Measurements from ENCODE around the gene KRT33B. TPM values are rescaled to one million over a fixed set of nuclear protein-coding genes. Genes with fewer than 3 reads are reported as not detected.
"Not testable (repeated sequence)": the region's sequence is repeated elsewhere in the genome, so short reads cannot be mapped to it uniquely, and the experiment has no call there.

Gene KRT33B
- polyA plus RNA-seq, 12 donors = 0.13 to 0.15 (median 0.14) TPM; not detected in 9

GRCh38 chr17:41393826-41394225 is 24.2 kb upstream of the KRT33B start:
- DNase-seq = no peak

- no peak for DNase-seq
Observed at GRCh38 chr17:41393294-41393693, 23.7 kb upstream of the KRT33B start.

DNA sequence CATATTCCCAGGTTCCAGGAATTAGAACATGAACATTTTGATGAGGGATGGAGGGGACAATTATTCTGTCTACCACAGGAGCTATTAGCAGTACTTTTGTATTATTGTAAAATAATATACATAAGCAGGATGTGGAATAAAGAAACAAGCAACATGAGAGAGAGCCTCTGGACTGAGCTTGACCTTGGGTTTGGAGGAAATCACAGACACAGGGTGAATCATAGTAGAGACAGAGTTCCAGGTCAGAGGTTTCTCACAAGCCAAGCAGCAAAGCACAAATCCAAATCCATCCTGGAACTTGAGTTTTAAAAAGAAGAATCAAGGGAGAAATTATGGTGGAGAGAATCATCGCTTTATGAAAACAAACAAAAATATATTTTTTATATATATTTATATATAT is 22.7 kb upstream of the KRT33B start:
- DNase-seq = no peak

DNA sequence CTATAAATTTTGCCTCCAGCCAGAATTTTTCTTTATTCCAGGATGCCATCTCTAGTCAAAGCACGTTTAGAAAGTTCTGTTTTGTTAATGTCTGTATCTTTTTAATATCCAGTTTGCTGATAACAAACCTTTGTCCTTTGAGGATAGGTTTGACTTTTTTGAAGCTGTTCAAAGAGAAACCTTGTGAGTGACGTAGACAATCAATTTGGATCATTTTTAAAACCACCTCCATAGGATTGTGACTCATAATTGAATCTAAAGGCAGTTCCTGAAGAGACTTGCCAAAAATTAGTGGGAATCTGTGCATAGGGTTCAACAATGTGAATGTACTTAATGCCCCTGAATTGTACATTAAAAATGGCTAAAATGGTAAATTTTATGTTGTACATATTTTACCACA is 21.9 kb upstream of the KRT33B start:
- no peak for DNase-seq

GRCh38 chr17:41390411-41390938 is 20.9 kb upstream of the KRT33B start:
- DNase-seq = no peak

DNA sequence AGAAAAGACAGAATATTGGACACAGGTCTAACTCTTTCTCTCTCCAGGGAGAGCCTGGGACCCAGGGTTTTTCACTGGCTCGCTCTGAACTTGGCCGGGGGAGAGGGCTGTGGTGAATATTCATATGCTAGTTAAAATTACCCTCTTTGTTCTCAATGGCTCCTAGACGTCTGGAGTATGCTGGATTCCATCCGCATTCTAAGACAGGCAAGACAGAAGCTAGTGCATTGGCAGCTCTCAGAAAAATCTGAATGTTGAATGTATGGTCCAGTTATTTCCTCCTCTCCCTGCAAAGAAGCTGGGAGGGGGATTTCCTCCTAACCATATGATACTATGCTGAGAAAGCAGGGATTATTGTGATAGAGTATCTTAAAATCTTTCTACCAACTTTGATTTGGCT is 18.1 kb upstream of the KRT33B start:
- no peak for DNase-seq

DNA sequence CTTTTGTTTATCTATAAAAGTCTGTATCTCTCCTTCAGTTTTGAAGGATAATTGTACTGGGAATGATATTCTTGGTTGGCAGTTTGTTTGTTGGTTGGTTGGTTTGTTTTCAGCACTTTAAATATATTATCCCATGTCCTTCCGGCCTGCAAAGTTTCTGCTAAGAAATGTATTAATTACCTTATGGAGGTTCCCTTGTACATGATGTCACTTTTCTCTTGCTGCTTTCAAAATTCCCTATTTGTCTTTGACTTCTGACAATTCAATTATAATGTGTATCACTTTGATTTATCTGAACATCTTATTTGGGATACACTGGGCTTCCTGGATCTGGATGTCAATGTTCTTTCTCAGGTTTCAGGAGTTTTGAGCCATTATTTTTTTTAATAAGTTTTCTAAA is 16.6 kb upstream of the KRT33B start:
- no peak for DNase-seq

DNA sequence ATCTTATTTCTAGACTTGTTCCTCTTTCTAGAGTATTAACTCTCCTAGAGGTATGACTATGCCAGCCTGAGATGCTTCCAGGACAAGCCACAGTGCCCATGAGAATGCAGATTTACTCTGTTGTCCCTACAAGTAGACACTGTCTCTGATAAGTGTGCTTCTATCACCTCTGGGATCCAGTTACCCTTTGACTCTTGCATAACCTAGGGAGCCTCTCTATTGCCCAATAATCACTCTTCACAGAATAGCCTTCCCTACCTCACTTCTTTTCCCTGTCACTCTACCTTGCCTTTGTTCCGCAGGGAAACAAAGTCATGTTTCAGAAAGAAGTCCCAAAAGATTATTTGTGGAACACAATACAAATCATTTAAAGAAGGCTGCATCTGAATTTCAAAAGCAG is 14.1 kb upstream of the KRT33B start:
- DNase-seq = no peak

GRCh38 chr17:41382394-41382793 is 12.8 kb upstream of the KRT33B start:
- DNase-seq = no peak

GRCh38 chr17:41381943-41382342 is 12.3 kb upstream of the KRT33B start, which contains the start of gene KRT34:
TSS of gene KRT34 (minus strand) at chr17:41382306. CDS start at chr17:41382246, 60 bp downstream.
- not testable (repeated sequence) for DNase-seq

GRCh38 chr17:41380091-41380490 is 10.5 kb upstream of the KRT33B start:
- DNase-seq = not testable (repeated sequence)

GRCh38 chr17:41377546-41377945 is 7.9 kb upstream of the KRT33B start:
- no peak for DNase-seq

DNA sequence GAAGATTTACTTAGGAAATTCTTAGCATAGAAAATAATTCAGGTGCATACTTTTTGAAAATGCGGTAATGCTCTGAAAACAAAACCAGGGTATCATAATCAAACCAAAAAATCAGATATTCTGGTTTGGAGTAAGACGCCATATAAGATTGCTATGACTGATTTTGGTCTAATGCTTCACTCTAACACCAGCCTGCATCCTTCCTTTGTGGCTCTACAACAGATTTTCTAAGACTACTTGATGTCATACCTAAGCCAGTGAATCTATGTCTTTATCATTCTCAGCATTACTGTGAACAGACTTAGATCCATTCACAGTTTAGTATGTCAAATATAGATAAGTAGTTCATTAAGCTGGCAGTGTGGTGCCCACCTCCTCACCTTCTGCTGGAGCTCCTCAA is 590 bp downstream of the KRT33B start:
- DNase-seq = no peak

GRCh38 chr17:41367426-41368075 is 2.1 kb downstream of the KRT33B start:
- DNase-seq = no peak

DNA sequence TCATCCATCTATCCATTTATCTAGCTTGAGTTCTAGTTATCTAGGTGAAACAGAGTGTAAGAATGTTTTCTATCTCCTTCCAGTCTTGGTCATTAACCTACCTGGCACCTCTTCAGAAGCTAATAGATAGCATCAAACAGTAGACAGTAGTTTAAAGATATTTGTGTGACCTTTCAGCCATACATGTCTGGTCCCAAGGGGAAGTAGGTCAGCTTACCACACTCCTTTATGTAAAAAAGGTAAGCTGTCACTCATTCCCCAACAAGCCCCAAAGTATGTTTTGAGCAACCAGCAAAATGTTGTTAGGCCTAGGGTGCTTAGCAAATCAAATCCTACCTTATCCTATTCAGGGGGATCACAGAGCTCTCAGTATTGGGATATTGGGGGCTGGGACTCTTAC is 3.5 kb downstream of the KRT33B start:
- DNase-seq = no peak

GRCh38 chr17:41363881-41364280 is 5.7 kb downstream of the KRT33B start:
- DNase-seq = no peak

DNA sequence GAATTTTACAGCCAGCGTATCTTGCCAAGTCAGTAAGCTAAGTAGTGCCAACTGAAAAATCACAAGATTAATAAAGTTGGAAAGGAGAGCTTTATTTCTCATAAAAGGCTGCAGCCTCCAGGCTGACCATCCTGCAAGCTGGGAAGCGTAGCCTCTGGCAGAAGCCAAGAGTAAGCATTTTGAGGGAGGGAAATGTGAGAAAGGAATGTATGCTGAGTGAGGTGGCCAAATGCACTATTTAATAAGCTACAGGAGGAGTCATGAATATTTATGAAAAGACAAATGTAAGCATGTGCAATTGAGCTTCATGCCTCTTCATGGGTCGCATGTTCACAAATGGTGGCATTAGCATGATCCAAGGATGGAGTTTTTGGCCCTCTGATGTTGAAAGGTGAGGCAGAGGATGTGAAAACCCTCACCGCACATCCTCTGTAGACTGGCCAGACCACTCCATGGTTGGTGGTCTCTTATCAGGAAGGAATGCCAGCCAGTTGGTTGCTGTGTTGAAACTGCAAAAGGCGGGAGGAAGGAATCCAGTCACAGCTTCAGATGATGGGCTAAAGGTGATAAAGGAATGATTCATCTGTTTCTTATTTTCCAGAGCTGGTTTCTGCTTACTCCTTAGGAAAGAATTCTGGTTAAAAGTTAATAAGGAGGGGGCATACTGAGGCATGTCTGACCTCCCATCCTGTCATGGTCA is 9.2 kb downstream of the KRT33B start:
- DNase-seq = no peak

GRCh38 chr17:41354536-41354935 is 15.1 kb downstream of the KRT33B start:
- no peak for DNase-seq

GRCh38 chr17:41352597-41353366 is 16.8 kb downstream of the KRT33B start:
- DNase-seq = no peak

DNA sequence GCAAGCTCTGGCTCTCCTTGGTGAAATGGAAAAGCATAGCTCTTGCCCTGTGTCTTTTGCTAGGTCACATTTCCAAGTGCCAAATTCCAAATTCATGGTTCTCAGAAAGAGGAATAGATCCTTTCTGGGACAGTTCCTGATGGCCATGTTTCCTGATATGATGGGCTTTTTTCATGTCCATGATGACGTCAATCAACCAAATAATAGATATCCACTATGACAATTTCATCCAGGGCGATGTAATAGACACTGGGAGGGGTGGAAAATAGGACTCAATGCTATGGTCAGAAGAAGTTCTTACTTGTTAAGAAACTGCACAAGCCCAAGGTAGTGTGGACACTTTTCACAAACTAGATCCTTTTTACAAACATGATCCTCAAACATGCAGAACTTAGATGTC is 18.4 kb downstream of the KRT33B start:
- DNase-seq = no peak

DNA sequence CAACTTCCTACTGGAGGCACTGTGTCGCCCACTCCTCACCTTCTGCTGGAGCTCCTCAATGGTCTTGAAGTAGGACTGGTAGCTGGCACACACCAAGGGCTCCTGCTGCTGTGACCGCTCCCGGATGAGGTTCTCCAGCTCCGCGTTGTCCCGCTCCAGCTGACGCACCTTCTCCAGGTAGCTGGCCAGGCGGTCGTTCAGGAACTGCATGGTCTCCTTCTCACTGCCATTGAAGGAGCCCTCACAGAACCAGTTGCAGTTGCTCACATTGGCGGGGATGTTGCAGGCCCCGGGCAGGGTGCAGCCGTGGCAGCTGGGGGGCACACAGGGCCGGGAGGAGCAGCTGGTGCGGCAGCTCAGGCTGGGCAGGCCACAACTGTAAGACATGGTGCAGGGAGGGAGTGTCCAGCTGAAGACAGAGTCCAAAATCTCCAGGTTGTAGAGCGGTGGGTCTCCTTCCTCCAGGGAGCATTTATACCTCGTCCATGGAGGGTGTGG is 19.2 kb downstream of the KRT33B start, which contains the start of gene KRT33A:
TSS of gene KRT33A (minus strand) at position 448 of the 498 bp plus-strand sequence. CDS start at position 387, 61 bp downstream.
- not testable (repeated sequence) for DNase-seq
